Measurements from ENCODE around the gene REST.

The REST gene

DNA sequence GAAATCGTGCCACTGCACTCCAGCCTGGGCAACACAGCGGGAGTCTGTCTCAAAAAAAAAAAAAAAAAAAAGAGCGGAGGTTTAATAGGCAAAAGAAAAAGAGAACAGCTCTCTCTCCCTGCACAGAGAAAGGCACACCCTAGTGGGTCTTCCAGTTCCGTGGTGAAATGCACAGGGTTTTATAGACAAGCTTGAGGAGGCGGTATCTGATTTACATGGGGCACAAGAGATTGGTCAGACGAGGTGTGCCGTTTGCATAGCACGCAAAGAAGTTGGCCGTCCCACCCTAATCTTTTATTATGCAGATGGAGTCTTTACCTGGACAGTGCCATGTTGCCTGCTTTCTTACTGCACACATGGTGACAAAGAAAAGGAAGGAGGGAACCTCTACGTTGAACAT, 33.5 kb upstream of the REST start:
- TF ChIP-seq, protein P1, sequence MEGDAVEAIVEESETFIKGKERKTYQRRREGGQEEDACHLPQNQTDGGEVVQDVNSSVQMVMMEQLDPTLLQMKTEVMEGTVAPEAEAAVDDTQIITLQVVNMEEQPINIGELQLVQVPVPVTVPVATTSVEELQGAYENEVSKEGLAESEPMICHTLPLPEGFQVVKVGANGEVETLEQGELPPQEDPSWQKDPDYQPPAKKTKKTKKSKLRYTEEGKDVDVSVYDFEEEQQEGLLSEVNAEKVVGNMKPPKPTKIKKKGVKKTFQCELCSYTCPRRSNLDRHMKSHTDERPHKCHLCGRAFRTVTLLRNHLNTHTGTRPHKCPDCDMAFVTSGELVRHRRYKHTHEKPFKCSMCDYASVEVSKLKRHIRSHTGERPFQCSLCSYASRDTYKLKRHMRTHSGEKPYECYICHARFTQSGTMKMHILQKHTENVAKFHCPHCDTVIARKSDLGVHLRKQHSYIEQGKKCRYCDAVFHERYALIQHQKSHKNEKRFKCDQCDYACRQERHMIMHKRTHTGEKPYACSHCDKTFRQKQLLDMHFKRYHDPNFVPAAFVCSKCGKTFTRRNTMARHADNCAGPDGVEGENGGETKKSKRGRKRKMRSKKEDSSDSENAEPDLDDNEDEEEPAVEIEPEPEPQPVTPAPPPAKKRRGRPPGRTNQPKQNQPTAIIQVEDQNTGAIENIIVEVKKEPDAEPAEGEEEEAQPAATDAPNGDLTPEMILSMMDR (IDR thresholded peaks at IDR 0.05): no peak

DNA sequence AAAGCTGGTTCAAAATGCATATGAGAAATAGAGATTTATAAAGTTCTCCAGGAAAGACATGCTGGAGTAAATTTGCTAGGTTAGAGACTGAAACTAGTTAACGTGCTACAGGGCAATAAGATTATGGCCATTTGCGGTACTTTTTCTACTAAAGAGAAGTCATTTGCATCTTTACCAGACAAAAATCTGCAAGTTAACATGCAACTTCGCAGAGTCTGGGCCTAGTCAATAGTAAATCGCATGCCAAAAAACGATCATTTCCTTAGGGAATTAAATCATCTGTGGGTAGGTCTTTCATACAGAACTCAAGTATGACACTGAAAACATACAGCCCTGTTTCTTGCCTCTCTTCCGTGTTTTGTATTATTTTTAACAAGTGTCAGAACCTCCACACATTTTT, 32.8 kb upstream of the REST start:
- TF ChIP-seq, protein P1 (IDR thresholded peaks at IDR 0.05): no peak

GRCh38 chr4:56876264-56876663, 31.4 kb upstream of the REST start:
- TF ChIP-seq, protein P1 (IDR thresholded peaks at IDR 0.05): no peak

DNA sequence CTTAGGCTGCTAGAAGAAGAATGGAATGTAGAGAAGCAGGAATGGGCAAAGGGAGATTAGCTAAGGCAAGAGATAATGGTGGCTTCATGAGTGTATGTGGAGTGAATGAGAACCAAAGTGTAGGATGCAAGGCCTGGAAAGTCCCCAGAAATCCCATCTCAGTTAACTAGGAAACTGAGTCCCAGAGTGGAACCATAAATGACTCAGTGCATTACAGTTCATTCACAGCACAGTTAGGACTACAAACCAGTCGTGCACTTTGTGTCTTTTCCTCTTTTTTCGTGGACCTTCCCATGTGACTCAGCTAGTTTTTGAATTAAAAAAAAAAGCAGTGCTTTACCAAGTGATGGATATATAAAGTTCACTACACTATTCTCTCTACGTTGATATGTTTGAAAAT, 27.7 kb upstream of the REST start:
- TF ChIP-seq, protein P1 (IDR thresholded peaks at IDR 0.05): no peak

DNA sequence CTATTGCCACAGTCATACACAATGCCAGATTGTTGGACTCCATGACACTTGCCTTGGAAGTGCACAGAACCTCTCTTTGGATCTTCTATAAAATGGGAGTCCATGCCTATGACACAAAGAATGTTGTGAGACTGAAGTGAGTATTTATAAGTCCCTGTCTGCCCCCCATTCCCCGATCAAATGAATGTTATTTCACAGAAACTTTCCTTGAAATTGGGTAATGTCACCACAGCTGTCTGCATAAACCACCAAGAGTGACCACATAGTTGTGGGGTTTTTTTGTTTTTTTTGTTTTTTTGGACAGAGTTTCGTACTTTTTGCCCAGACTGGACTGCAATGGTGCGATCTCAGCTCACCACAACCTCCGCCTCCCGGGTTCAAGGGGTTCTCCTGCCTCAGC, 27.1 kb upstream of the REST start:
- TF ChIP-seq, protein P1 (IDR thresholded peaks at IDR 0.05): no peak

GRCh38 chr4:56892691-56893090, 15.0 kb upstream of the REST start:
- TF ChIP-seq, protein P1 (IDR thresholded peaks at IDR 0.05): no peak

DNA sequence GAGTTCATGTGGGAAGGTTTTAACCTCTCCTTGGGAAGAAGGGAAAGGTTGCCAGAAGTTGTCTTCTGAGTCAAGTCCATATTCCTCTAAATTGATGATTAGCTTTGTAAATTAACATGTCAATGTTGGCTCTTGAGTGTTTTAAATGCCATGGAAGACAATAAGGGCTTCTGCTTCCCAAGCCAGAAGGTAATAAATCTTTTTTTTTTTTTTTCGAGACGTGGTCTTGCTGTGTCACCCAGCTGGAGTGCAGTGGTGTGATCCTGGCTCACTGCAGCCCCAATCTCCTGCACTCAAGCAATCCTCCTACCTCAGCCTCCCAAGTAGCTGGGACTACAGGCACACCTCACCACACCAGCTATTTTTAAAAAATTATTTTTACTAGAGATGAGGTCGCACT, 5.0 kb upstream of the REST start:
- TF ChIP-seq, protein P1 (IDR thresholded peaks at IDR 0.05): no peak

GRCh38 chr4:56905796-56906195, 1.9 kb upstream of the REST start:
- TF ChIP-seq, protein P1 (IDR thresholded peaks at IDR 0.05): no peak
